AG04450 (cell line): Measurements from ENCODE around the gene PREB. TPM values are rescaled to one million over a fixed set of nuclear protein-coding genes. Genes with fewer than 3 reads are reported as not detected.

Experiments
- CTCF ChIA-PET: fragments of 300-600, 350-600 bp; formaldehyde crosslinking; extraction: SDS; loops from one replicate; lab custom pipeline; 2022; ENCODE audit warnings: antibody characterized with exemption, inconsistent platforms; lab: Charles Lee
- POLR2A ChIA-PET: fragments of 350-600 bp; formaldehyde crosslinking; extraction: SDS; loops from one replicate; lab custom pipeline; 2021; ENCODE audit warnings: antibody characterized with exemption, inconsistent platforms; lab: Yijun Ruan, JAX
- DNase-seq: peaks from one replicate; pipeline ENCODE4 v3.0.0-alpha.2; 2011; ENCODE audit warnings: low read depth, low spot score
- H3K27ac ChIP-seq: one replicate; pipeline ENCODE4 v1.5.1; 2012; ENCODE audit warnings: low read depth, low read length, control low read depth
- H3K27me3 ChIP-seq: one replicate; pipeline ENCODE4 v1.6.0; 2012; ENCODE audit warnings: low read length; ENCODE audit not compliant: control insufficient read depth, insufficient read depth
- H3K4me3 ChIP-seq: 2 replicates; pipeline ENCODE4 v1.5.1; 2011; ENCODE audit warnings: mild to moderate bottlenecking, low read depth, low read length, control low read depth
- H3K9me3 ChIP-seq: 2 replicates; pipeline ENCODE4 v1.5.1; 2012; ENCODE audit warnings: low read length; ENCODE audit not compliant: control insufficient read depth, insufficient read depth
- polyA plus RNA-seq: library from polyadenylated mRNA; depleted of rRNA; stranded (reverse); fragments of >200 nt; gene quantifications from 2 replicates; pipeline ENCODE4 v1.2.3, GENCODE V29; 2011
- TF ChIP-seq, protein P1 (sequence below): IDR thresholded peaks from 2 replicates; pipeline ENCODE4 v1.5.1; 2011; ENCODE audit warnings: low read depth, low read length, control low read depth, inconsistent platforms

PREB gene
- polyA plus RNA-seq, 1 experiment: 44.9 TPM

GRCh38 chr2:27152796-27153464 is 18.5 kb upstream of the PREB start:
- no peak overlapping the region for H3K27ac ChIP-seq
- ChIA-PET CTCF (interaction anchor here (0.6 to 2.0 kb wide), 2 partner anchors 33 to 38 kb away, joined by 5 to 8 read pairs; no protein-coding TSS in a partner anchor), POLR2A (no interaction called here)
- no peak for DNase-seq
- H3K4me3 ChIP-seq: no peak overlapping the region
- peaks cover 22% of the 10 kb centered on the region for H3K27me3 ChIP-seq
- TF ChIP-seq, protein P1, sequence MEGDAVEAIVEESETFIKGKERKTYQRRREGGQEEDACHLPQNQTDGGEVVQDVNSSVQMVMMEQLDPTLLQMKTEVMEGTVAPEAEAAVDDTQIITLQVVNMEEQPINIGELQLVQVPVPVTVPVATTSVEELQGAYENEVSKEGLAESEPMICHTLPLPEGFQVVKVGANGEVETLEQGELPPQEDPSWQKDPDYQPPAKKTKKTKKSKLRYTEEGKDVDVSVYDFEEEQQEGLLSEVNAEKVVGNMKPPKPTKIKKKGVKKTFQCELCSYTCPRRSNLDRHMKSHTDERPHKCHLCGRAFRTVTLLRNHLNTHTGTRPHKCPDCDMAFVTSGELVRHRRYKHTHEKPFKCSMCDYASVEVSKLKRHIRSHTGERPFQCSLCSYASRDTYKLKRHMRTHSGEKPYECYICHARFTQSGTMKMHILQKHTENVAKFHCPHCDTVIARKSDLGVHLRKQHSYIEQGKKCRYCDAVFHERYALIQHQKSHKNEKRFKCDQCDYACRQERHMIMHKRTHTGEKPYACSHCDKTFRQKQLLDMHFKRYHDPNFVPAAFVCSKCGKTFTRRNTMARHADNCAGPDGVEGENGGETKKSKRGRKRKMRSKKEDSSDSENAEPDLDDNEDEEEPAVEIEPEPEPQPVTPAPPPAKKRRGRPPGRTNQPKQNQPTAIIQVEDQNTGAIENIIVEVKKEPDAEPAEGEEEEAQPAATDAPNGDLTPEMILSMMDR: no peak
- no peaks in the 10 kb centered on the region; the same call in 1 of the 2 replicates for H3K9me3 ChIP-seq

GRCh38 chr2:27152102-27152795 is 17.8 kb upstream of the PREB start:
- H3K4me3 ChIP-seq: no peak overlapping the region
- no peak overlapping the region for H3K27ac ChIP-seq
- peaks cover 22% of the 10 kb centered on the region for H3K27me3 ChIP-seq
- no peaks in the 10 kb centered on the region; the same call in 1 of the 2 replicates for H3K9me3 ChIP-seq
- TF ChIP-seq, protein P1: no peak
- ChIA-PET POLR2A (no interaction called here), CTCF (interaction anchor here (2.0 kb wide), 1 partner anchor 39 kb away, joined by 8 read pairs; no protein-coding TSS in a partner anchor)
- no peak for DNase-seq

DNA sequence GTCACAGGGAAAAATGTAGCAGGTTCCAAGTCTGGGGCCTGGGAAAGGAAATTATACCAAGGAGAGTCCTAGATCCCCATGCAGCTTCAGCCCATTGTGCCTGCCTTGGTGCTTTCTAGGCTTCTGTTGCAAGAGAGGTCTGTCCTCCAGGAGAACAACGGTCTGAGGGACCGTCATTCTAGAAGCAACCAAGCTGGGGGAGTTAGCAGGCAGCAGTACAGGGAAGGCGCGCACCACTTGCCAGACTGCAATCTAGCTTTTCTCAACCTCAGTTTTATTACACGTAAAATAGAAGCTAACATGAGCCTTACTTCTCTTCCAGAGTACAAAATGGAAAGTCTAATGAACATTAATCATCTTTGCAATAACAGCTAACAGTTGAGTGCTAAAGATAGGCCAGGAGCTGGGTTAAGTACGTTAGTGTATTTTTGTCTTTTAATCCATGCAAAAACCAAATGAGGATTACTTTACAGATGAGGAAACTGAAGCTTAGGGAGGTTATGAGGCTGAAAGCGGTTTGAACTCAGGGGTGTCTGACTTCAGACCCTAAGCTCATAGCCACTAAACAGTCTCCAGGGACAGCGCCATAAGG is 16.3 kb upstream of the PREB start:
- Histone ChIP-seq H3K27ac (no peak overlapping the region), H3K27me3 (peaks cover 19% of the 10 kb centered on the region), H3K4me3 (no peak overlapping the region), H3K9me3 (no peaks in the 10 kb centered on the region; the same call in 1 of the 2 replicates)
- ChIA-PET CTCF (interaction anchor here (0.6 to 1.4 kb wide), 3 partner anchors 17 to 40 kb away, joined by 3 read pairs; no protein-coding TSS in a partner anchor), POLR2A (no interaction called here)
- TF ChIP-seq, protein P1: no peak
- no peak for DNase-seq

DNA sequence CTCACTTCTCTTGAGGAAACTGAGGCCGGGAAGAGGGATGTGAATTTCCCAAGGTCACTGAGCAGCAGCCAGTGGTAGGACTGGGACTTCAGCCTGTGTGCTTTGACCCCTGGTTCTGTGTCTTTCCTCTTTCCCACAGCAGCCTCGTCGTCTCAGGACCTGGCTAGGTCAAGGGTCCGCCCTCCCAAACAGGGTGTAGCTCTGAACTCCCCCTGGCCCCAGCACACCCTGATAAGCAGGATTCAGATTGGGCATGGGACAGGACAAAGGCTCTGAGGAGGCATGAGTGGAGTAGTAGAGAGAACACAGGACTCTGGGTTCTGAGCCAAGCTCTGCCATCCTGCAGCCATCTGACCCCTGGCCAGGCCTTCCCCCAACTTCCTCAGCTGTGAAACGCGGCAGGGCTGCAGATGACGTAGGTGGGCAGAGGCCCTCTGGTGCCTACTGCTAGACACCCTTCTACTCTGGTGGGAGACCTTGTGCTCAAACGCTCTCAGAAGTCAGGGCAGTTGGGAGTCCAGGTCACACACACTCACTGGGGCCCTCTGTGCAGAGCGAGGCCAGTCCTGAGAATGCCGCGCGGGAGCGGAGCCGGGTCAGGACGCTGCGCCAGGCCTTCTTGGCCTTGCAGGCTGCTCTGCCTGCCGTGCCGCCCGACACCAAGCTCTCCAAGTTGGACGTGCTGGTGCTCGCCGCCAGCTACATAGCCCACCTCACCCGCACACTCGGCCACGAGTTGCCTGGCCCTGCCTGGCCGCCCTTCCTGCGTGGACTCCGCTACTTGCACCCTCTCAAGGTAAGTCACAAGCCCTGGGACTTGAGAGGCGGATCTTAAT is 15.4 kb upstream of the PREB start:
- TF ChIP-seq, protein P1: no peak
- ChIA-PET POLR2A (no interaction called here), CTCF (interaction anchor here (0.6 to 1.4 kb wide), 3 partner anchors 16 to 48 kb away, joined by 3 read pairs; no protein-coding TSS in a partner anchor)
- H3K27me3 ChIP-seq: peaks cover 19% of the 10 kb centered on the region
- H3K27ac ChIP-seq: no peak overlapping the region
- DNase-seq: no peak
- no peak overlapping the region for H3K4me3 ChIP-seq
- H3K9me3 ChIP-seq: no peaks in the 10 kb centered on the region; the same call in 1 of the 2 replicates
